GM06990 (cell line): ENCODE results near the gene USP25.

Experiments used
- DNase-seq: peaks from one replicate; pipeline ENCODE4 v3.0.0-alpha.2; 2011; ENCODE audit not compliant: insufficient read length; ENCODE audit errors: extremely low read depth
- H3K27me3 ChIP-seq: replicated peaks from 2 replicates; pipeline ENCODE4 v1.6.0; 2011; ENCODE audit warnings: low read length; ENCODE audit not compliant: control insufficient read depth, insufficient read depth
- H3K36me3 ChIP-seq: 2 replicates; pipeline ENCODE4 v1.5.1; 2011; ENCODE audit warnings: low read length; ENCODE audit not compliant: control insufficient read depth, insufficient read depth
- H3K4me3 ChIP-seq: replicated peaks from 2 replicates; pipeline ENCODE4 v1.5.1; 2011; ENCODE audit warnings: low read depth, mild to moderate bottlenecking, control low read depth, low read length
- TF ChIP-seq, protein P1 (sequence below): IDR thresholded peaks from 2 replicates; pipeline ENCODE4 v1.5.1; 2011; ENCODE audit warnings: low read length, control low read depth, mild to moderate bottlenecking, inconsistent platforms; ENCODE audit not compliant: insufficient read depth, poor library complexity, severe bottlenecking

Gene USP25

DNA sequence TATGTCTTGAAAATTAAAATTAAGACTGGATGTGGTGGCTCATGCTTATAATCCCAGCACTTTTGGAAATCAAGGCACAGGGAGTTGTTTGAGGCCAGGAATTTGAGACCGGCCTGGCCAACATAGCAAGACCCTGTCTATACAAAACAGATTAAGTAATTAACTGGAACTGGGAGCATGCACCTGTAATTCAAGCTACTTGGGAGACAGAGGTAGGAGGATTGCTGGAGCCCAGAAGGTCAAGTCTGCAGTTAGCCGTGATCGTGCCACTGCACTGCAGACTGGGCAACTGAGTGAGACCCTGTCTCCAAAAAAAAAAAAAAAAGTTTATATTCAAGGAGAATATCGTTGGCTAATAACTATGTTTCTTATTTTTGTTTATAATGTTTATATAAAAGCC is 139.2 kb downstream of the USP25 start:
- Histone ChIP-seq H3K4me3 (no peak overlapping the region), H3K36me3 (no peaks in the 10 kb centered on the region; the same call in 1 of the 2 replicates), H3K27me3 (no peaks in the 10 kb centered on the region)
- DNase-seq: no peak
- TF ChIP-seq, protein P1, sequence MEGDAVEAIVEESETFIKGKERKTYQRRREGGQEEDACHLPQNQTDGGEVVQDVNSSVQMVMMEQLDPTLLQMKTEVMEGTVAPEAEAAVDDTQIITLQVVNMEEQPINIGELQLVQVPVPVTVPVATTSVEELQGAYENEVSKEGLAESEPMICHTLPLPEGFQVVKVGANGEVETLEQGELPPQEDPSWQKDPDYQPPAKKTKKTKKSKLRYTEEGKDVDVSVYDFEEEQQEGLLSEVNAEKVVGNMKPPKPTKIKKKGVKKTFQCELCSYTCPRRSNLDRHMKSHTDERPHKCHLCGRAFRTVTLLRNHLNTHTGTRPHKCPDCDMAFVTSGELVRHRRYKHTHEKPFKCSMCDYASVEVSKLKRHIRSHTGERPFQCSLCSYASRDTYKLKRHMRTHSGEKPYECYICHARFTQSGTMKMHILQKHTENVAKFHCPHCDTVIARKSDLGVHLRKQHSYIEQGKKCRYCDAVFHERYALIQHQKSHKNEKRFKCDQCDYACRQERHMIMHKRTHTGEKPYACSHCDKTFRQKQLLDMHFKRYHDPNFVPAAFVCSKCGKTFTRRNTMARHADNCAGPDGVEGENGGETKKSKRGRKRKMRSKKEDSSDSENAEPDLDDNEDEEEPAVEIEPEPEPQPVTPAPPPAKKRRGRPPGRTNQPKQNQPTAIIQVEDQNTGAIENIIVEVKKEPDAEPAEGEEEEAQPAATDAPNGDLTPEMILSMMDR: no peak

DNA sequence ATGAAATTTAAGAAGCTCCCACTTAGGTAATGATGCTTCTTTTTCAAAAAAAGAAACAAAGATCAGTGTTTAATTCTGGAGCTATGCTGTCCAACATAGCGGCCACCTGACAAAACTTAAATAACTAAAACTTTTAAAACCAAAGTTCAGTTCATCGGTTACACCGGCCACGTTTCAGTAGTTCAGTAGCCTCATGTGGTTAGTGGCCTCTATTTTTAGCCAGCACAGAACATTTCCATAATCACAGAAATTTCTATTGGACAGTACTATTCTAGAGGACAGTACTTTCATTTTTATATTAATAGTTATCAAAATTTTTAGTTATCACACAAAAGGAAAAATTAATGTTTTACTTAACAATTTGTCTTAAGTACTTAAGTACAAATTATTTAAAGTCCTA is 141.0 kb downstream of the USP25 start:
- DNase-seq: no peak
- TF ChIP-seq, protein P1: no peak
- Histone ChIP-seq H3K4me3 (no peak overlapping the region), H3K36me3 (no peaks in the 10 kb centered on the region; the same call in 1 of the 2 replicates), H3K27me3 (no peaks in the 10 kb centered on the region)

DNA sequence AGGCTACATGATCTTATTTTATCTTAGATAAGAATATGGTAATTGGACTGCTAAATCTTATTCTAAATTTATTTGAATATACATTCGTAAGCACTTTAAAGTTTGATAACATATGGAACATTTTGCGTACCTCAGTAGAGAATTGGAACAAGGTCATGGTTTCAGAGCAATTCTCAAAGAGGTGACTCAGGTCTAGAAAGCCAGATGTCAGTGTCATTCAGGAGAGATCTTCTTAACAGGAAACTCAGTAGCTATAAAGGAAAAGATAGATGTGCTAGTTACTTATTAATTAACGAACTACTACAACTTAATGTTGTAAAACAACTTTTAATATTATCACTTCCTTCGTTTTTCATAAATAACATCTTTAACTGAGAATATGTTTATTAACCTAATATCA is 142.5 kb downstream of the USP25 start:
- no peak for DNase-seq
- Histone ChIP-seq H3K36me3 (no peaks in the 10 kb centered on the region; the same call in 1 of the 2 replicates), H3K4me3 (no peak overlapping the region), H3K27me3 (no peaks in the 10 kb centered on the region)
- TF ChIP-seq, protein P1: no peak

DNA sequence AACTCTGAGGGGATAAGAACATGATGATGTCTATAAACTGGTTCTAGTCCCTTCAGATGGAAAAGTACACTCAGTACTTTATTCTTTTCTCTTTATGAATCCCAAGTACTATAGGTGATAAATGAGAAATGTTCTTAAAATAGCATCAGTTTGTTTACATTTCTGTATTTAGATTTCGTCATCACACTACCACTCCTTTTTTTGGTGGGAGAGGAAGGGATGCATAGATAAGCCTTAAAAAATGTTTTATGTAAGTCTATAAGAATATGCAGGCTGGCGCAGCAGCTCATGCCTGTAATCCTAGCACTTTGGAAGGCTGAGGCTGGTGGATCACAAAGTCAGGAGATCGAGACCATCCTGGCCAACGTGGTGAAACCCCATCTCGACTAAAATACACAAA is 144.8 kb downstream of the USP25 start:
- no peak for DNase-seq
- Histone ChIP-seq H3K4me3 (no peak overlapping the region), H3K27me3 (no peaks in the 10 kb centered on the region), H3K36me3 (no peaks in the 10 kb centered on the region; the same call in none of the 2 replicates)
- TF ChIP-seq, protein P1: no peak

DNA sequence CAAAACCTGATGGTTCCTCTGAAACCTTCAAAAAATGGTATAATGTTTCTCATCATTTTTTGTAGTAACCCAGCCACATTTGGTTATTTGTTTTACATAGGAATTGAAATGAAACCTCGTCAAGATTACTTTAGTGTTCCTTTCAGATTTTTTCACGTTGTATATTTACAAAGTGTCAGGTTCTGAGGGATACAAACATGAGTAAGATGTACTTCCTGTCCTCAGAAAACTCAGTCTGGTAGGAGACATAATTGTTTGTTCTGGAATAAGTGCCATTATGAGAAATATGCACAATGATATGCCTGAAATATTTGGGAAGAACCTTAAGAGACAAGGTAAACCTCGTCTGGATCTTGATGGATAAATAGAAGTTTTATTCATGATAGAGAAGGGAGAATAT is 145.5 kb downstream of the USP25 start:
- Histone ChIP-seq H3K27me3 (no peaks in the 10 kb centered on the region), H3K36me3 (no peaks in the 10 kb centered on the region; the same call in none of the 2 replicates), H3K4me3 (no peak overlapping the region)
- TF ChIP-seq, protein P1: no peak
- no peak for DNase-seq

DNA sequence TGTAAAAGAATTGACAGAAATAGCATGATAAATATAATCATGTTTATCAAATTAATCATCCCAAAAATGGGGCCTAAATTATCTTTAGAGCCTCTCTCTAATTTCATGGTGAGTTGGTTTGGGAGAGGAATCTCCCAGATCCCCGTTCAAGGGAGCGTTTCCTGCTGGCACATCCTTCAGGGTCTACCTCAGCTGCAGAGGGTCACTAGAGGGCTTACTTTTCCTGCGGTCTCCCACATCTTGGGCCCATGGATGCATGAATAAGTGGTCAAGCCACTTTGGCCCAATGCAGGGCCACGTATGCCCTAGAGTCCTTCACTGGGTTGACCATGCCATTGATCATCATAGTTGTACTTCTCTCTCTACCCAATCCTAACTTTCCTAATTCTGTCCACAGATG is 164.1 kb downstream of the USP25 start:
- no peaks in the 10 kb centered on the region for H3K36me3 ChIP-seq
- TF ChIP-seq, protein P1: no peak
- no peak for DNase-seq
- H3K27me3 ChIP-seq: no peaks in the 10 kb centered on the region
- H3K4me3 ChIP-seq: no peak overlapping the region
